A549 treated with CpdA at 1 μM for 4 hours (cell line): ENCODE measurements around the gene MLLT6. TPM values are rescaled to one million over a fixed set of nuclear protein-coding genes. Genes with fewer than 3 reads are reported as not detected.

Source experiments
- total RNA-seq: library from RNA; stranded (reverse); fragments of 200-300 nt; extraction: Qiagen RNA extraction; gene quantifications from 5 replicates; pipeline ENCODE4 v1.2.3, GENCODE V29; 2022; ENCODE audit warnings: low read depth

MLLT6 gene
- 24.7 to 37.7 TPM (median 29.3 TPM) in 5 replicates for total RNA-seq

DNA sequence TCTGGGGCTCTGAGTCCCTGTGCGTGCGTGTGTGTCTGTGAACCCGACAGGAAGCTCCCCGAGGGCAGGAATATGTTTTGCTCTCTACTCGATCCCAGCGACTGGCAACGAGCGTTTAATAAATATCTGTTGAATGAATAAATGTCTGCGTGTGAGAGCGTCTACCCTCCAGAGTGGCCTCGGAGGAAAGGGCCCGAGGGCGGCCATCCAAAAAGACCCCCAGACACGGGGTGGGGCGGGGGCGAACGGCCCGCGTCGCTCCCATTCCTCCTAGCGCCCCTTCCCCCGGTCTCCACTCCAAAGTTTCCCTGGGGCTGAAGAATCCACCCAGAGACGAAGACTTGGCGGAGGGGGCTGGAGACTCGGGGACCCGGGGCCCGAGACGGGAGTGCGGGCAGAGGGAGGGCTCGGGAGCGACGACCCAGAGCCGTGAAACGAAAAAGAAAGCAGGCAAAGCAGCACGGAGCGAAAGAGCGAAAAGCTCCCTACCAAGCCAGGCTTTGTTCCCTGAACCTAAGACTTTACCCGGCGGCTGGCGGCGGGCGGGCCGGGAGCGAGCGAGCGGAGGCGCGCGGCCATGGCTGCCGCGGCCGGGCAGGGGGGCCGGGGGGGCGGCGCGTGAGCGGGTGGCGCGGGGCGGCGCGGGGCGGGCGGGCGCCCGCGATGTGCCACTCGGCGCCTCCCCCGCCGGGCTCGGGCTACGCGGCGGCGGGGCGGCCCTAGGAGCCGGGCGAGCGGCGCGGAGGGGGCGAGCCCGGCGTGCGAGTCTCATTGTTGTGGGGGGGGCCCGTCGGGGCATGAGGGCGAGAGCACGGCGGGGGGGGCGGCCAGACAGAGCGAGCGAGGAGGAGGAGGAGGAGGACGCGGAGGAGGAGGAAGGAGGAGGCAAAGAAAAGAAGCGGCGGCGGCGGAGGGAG, at the start of gene MLLT6:
Gene MLLT6 (plus strand): TSS at position 668 of the 917 bp plus-strand sequence. CDS start 360 bp downstream, outside the sequence.

DNA sequence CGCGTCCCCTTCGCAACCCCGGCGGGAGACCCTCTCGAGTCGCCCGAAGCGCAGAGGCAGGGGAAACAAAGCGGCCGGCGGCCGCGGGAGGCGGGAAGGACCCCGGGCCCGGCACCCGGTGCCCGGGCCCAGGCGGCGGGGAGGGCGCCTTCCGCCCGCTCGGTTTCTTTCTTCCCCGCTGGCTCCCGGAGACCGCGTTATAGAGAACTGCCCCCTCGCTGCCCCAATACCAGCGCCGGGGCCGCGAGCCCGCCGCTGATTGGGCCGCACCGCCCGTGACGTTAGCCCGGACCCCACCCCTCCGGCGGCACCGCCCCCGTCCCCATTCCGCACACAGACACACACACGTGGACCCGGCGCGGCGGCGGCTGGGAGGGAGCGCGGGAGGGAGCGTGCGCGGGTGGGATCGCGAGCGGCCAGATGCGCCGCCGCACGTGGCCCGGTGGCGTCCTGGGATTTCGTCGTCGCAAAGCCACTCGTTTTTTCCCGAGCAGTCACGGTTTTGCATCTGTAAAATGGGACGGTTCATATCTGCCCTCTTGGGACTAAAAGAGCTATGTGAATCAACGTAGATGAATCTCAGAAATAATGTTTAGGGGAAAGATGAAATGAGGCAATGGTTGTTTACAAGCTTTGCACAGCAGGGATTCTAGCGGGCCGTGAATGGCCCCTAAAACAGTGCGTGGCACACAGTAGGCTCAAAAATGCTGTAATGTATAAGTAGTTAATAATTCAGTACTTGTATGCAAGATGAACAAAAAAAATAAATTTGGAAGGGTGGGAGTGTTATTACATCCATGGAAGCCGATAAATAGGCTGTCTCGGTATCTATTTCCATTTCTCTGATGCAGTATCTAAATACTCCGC, 30.1 kb upstream of the MLLT6 start, which contains the start of gene EPOP:
Gene EPOP (minus strand): TSS at position 209 of the 867 bp plus-strand sequence. CDS start 462 bp downstream, outside the sequence.

DNA sequence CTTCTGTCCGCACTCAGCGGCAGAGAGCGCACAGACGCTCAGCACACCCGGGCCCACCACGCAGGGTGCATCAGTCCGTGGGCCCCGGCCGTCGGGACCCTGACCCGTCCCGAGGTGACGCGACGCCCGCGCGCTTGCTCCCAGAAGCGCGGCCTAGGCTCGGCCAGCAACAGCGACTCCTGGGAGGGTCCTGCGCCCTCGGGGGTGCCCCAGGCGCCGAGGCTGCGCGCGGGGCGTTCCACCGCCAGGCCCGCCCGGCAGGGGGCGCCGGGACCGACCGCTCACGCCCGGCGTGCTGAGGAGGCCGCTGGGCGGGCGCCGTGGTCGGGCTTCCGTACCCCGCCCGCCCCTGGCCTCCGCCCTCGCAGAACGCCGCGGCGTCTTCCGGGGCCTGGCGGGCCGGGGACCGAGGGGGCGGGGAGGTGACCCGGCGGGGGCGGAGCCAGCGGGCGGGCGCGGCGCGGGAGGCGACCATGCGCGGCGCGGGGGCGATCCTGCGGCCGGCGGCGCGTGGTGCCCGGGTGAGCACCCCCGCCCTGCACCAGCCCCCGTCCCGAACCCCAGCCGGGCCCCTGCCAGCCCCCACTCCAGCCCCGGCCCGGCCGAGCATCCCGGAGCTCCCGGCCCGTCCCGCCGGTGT, 24.9 kb downstream of the MLLT6 start, which contains the start of gene CISD3:
Gene CISD3 (plus strand): TSS at position 456 of the 640 bp plus-strand sequence. CDS start 18 bp downstream, at position 474.

DNA sequence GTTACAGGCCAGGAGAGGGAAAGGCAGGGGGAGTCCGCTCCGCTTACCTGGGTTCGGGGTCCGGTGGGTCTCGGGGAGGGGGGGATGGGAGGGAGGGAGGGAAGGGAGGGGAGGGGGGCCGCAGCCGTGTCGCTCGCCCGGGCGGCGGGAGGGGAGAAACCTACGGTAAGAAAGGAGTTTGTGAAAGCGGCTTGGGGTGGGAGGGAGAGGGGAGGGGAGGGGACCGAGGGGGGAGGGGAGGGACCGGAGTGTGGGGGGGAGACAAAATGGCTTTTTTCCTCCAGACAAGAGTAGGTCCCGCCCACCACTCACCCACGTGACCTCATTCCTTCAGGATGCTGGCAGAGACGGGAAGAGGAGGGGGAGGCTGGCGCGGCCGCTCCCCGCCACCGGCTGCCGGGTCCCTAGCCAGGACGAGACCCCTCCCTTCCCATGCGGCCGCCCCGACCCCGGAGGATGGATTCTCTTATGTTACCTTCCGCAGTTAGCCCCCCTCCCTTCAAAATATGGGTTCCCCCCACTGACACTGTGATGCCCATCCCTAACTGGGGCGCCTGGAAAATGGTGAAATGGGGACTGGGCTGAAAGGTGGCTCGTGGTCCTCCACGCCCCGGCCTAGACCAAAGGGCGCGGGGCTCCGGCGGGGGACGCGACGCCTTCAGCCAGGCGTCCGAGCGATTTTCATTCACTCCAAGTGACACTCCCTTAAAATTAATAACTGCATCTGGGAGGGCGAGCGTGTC, 43.2 kb downstream of the MLLT6 start, which contains the start of gene PCGF2:
Gene PCGF2 (minus strand): TSS at position 188 of the 743 bp plus-strand sequence. CDS start 7,934 bp downstream, outside the sequence.

DNA sequence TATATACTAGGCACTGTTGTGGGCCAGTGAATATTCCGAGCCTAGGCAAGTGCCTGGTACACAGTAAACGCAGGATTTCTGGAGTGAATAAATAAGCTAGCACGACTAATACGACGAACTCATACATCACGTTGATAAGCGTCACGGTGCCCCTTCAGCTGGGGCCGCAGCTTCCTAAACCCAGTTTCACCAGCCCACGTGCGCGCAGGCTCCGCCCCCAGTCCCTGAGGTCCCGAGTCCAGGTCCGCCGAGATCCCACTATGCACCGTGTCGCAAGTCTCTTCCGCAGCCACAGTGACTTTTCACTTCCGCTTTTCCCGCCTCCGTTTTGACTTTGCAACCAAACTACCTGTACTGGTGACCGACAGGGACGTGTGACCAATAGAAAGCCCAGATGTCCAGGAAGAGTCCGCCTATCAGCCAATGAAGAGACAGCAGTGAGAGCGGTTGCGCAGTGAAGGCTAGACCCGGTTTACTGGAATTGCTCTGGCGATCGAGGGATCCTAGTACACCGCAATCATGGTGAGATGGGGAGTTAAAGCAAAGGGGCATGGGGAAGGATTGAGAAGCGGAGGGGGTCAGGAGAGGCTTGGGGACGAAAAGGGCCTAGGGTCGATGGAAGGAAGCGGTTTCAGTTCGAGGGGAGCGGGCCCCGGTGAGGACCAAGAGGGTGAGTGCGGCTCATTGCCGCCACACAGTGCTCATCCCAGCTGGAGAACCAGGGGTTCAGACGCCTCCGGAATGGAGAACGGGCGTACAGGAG, 47.4 kb downstream of the MLLT6 start, which contains the start of gene PSMB3:
Gene PSMB3 (plus strand): TSS at position 434 of the 763 bp plus-strand sequence. CDS start 86 bp downstream, at position 520.

Other genes with a start within 250 kb of the MLLT6 start
- gene SRCIN1, start 99.3 kb upstream of the MLLT6 start, total RNA-seq, result 0.84 to 3.1 TPM (median 2.3 TPM) in 5 replicates
- 11.2 to 15.0 TPM (median 14.6 TPM) in 5 replicates for gene EPOP, start 30.3 kb upstream of the MLLT6 start, total RNA-seq
- 42.9 to 100 TPM (median 86.3 TPM) in 5 replicates for gene CISD3, start 25.1 kb downstream of the MLLT6 start, total RNA-seq
- 34.8 to 65.1 TPM (median 60.6 TPM) in 5 replicates for gene PCGF2, start 43.1 kb downstream of the MLLT6 start, total RNA-seq
- 325 to 456 TPM (median 440 TPM) in 5 replicates for gene PSMB3, start 47.5 kb downstream of the MLLT6 start, total RNA-seq
- gene PIP4K2B, start 94.3 kb downstream of the MLLT6 start, total RNA-seq, result 36.7 to 44.9 TPM (median 40.9 TPM) in 5 replicates
- 20.2 to 29.9 TPM (median 22.8 TPM) in 5 replicates for gene CWC25, start 120.0 kb downstream of the MLLT6 start, total RNA-seq
- gene RPL23, start 148.4 kb downstream of the MLLT6 start, total RNA-seq, result 2,529 to 3,045 TPM (median 2,691 TPM) in 5 replicates
- gene LASP1, start 164.8 kb downstream of the MLLT6 start, total RNA-seq, result 243 to 263 TPM (median 257 TPM) in 5 replicates